Iris pigment epithelial cell (primary cell): Measurements from ENCODE around the gene FAAH2.
"Not testable (repeated sequence)": the region's sequence is repeated elsewhere in the genome, so short reads cannot be mapped to it uniquely, and the experiment has no call there.

Source experiments
- DNase-seq: peaks from one replicate; pipeline ENCODE4 v3.0.0-alpha.2; 2011; ENCODE audit warnings: low read depth

FAAH2 gene, protein sequence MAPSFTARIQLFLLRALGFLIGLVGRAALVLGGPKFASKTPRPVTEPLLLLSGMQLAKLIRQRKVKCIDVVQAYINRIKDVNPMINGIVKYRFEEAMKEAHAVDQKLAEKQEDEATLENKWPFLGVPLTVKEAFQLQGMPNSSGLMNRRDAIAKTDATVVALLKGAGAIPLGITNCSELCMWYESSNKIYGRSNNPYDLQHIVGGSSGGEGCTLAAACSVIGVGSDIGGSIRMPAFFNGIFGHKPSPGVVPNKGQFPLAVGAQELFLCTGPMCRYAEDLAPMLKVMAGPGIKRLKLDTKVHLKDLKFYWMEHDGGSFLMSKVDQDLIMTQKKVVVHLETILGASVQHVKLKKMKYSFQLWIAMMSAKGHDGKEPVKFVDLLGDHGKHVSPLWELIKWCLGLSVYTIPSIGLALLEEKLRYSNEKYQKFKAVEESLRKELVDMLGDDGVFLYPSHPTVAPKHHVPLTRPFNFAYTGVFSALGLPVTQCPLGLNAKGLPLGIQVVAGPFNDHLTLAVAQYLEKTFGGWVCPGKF

GRCh38 chrX:57286507-57287251 is at the start of gene FAAH2:
Gene FAAH2, plus strand, starts transcription at chrX:57286706. Its CDS starts 120 bp downstream, at chrX:57286826.
- no peak for DNase-seq

DNA sequence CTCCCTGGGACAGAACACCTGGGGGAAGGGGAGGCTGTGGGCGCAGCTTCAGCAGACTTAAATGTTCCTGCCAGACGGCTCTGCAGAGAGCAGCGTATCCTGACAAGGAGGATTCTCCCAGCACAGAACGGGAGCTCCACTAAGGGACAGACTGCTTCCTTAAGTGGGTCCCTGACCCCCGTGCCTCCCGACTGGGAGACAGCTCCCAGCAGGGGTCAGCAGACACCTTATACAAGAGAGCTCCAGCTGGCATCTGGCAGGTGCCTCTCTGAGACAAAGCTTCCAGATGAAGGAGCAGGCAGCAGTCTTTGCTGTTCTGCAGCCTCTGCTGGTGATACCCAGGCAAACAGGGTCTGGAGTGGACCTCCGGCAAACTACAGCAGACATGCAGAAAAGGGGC is 44.5 kb upstream of the FAAH2 start:
- no peak for DNase-seq

DNA sequence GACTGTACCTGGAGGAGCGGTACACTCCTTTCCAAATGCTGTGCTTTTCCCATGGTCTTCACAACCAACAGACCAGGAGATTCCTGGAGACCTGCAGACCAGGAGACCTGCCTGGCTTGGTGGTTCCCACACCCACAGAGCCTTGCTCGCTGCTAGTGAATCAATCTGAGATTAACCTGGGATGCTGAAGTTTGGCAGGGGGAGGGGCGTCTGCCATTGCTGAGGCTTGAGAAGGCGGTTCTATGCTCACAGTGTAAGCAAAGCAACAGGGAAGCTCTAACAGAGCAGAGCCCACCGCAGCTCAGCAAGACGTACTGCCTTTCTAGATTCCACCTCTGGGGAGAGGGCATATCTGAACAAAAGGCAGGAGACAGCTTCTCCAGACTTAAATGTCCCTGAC is 34.5 kb upstream of the FAAH2 start:
- DNase-seq: no peak

DNA sequence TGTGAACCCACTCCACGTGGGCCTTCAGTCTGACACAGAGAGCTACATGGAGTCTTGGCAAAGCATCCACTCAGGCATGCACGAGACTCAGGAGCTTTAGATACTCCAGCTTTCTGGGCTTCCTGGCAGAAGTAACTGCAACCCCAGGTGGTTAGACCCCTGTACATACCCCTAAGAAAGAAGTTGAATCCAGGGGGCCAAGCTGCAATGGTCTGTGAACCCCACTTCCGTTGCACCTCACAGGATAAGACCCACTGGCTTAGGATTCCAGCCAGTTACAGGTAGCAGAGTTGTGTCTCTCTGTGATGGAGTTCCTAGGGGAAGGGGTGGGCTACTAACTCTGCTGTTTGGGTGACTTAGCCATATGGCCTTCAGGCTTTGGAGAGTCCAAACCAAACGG is 21.4 kb upstream of the FAAH2 start:
- no peak for DNase-seq

GRCh38 chrX:57266275-57266674 is 20.2 kb upstream of the FAAH2 start:
- no peak for DNase-seq

DNA sequence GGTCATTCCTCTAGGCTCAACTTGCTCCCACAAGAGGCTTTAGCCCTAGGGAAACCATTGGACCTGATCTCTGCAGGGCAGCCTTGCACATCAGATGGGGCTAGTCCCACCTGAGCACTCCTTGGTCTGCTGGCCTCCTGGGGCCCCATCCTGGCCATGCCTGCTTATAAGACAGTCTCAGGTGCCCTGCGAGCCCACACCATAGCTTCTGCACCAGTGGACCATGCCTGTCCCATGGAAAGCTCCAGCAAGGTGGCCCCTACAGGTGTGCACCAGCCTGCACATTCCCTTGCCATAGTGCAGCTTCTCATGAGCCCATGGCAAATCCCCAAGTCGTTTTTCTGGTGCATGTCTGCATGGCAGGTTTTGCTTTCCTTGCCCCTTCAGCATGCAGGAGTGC is 19.6 kb upstream of the FAAH2 start:
- no peak for DNase-seq

GRCh38 chrX:57267308-57267707 is 19.2 kb upstream of the FAAH2 start:
- DNase-seq: no peak

DNA sequence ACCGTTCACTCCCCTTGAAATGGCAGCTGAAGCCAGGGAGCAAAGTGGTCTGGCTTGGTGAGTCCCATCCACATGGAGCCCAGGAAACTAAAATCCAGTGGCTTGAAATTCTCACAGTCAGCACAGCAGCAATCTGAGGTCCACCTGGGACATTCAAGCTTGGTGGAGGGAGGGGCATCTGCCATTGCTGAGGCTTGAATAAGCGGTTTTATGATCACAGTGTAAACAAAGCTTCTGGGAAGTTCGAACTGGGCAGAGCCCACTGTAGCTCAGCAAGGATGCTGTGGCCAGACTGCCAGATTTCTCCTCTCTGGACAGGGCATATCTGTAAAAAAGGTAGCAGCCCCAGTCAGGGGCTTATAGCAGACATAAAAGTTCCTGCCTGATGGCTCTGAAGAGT is 15.5 kb upstream of the FAAH2 start:
- DNase-seq: no peak

- no peak for DNase-seq
Measured at GRCh38 chrX:57282568-57282967, 3.9 kb upstream of the FAAH2 start.

GRCh38 chrX:57285001-57285400 is 1.5 kb upstream of the FAAH2 start:
- no peak for DNase-seq

DNA sequence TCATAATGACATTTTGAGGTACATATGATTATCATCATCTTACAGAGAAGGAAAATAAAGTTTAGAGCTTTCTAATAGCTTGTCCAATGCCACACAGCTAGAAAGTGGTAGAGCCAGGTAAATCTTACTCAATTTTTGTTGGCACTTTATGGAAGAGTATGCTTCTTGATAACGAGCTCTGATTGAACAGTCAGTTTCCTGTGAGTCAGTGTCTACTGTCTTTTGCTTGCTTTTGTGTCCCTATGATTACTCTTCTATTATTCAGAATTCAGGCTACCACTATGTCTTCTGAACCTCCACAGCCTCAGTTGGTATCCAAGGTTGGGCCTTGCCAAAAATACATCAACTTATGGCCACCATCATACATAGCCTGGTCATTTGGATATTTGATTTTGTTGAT is 2.6 kb downstream of the FAAH2 start:
- no peak for DNase-seq

- DNase-seq: no peak
Measured at GRCh38 chrX:57294961-57295360, 8.5 kb downstream of the FAAH2 start.

DNA sequence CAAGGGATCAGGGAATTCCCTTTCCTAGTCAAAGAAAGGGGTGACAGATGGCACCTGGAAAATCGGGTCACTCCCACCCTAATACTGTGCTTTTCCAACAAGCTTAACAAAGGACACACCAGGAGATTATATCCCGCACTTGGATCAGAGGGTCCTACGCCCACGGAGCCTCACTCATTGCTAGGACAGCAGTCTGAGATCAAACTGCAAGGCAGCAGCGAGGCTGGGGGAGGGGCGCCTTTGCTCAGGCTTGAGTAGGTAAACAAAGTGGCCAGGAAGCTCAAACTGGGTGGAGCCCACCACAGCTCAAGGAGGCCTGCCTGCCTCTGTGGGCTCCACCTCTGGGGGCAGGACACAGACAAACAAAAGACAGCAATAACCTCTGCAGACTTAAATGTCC is 9.2 kb downstream of the FAAH2 start:
- not testable (repeated sequence) for DNase-seq

- no peak for DNase-seq
Measured at GRCh38 chrX:57313583-57314215, 27.2 kb downstream of the FAAH2 start.

DNA sequence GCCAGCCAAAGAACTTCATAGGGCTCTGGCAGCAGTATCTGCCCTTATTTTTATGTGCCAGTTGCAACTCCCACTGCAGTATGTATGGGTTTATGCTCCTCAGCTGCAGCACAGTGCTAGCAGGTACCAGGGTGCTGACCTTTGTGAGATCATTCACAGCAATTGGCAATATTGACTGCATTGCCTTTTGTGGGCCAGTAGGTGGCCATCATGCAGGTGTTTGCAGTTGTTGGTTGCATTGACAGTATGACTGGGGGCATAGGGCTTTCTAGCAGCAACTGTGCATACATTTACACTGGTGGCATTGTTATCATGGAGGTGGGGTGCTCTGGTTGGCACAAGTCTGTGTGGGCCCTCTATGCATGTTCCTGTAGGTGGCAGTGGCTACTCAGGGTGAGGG is 42.5 kb downstream of the FAAH2 start:
- DNase-seq: no peak

- DNase-seq: not testable (repeated sequence)
Measured at GRCh38 chrX:57335790-57336189, 49.3 kb downstream of the FAAH2 start.

DNA sequence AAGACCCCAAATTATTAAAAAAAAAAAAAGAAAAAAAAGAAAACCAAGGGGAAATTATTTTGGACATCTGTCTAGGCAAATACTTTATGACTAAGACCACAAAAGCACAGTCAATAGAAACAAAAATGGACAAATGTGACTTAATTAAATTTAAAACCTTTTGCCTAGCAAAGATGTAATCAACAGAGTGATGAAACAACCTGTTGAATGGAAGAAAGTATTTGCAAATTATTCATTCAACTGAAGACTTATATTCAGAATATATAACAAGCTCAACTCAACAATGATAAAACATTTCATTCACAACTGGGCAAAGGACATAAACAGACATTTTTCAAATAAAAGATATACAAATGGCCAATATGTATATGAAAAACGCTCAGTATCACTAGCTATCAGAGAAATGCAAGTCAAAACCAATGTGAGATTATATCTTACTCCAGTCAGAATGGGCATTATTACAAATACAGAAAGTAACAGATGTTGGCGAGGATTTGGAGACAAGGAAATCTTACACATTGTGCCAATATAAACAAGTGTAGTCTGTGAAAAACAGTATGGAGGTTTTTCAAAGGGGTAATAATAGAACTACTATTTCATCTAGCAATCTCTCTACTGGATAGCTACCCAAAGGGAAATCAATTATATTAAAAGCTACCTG is 67.1 kb downstream of the FAAH2 start:
- no peak for DNase-seq

GRCh38 chrX:57364145-57364544 is 77.6 kb downstream of the FAAH2 start:
- DNase-seq: no peak

GRCh38 chrX:57366430-57366829 is 79.9 kb downstream of the FAAH2 start:
- no peak for DNase-seq

DNA sequence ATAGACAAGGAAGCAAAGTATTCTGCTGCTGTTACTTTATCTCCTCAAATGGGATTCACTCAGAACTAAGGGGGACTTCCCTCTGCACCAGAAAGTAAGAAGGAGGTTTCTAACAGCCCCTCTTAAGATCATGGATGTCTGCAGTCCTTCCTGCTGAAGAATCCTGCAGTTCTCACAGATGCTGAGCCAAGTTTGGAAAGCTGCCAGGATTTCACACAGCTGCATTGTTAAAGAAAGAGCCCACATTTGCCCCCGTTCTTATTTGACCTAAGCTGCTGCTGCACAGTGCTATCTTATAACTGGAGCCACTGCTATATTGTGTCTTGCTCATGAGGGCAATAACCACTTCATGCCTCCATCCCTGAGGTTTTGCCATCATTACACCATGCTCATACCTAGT is 81.1 kb downstream of the FAAH2 start:
- no peak for DNase-seq

GRCh38 chrX:57368158-57368557 is 81.7 kb downstream of the FAAH2 start:
- no peak for DNase-seq

GRCh38 chrX:57379296-57379695 is 92.8 kb downstream of the FAAH2 start:
- DNase-seq: no peak
